ENCODE data around the gene TUBB4A.

- TF ChIP-seq POLR2A (IDR thresholded peaks at IDR 0.05; ENCODE audit: low read length) (no peak), GATA1 (IDR thresholded peaks at IDR 0.05; ENCODE audit: low read depth, low read length) (no peak)
These were observed 36.4 kb downstream of the TUBB4A start for GRCh38 chr19:6465663-6466062.
